ENCODE data around the gene ASPG.

ASPG gene

GRCh38 chr14:104138718-104139459 lies 53.4 kb downstream of the ASPG start:
- DNase-seq = no peak

DNA sequence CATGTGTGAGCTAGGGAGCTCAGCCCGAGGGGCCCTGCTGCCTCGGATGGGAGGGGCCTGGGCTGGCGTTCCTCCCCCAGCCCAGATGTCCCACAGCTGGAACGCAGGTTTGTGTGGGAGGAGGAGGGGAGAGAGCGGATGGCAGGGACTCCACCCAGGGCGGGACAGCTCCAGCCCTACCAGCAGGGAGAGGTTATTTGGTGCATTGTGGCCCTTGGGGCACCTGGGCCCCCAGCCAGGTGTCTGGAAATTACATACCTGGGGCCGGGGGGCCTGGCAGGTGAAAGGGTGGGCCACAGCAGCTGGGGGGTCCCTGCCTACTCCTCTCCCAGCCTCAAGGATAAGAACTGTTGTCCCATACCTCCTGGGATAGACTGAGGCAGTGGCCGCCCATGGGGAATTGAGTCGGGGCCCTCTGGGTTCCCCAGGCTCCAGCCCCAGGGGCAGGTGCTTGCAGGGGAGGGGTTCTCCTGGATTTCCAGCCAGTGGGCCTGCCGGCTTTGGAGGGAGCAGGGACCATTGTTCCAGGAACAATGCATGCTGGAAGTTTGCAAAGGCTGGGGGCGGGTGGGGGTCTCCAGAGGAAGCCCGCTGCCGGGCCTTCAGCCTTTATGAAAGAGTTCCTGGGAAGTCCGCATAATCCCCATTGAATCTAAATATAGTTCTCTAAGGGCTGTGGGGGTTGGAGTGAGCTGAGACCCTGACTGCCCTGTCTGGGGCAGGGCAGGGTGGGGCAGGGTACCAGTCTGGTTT lies 54.1 kb downstream of the ASPG start:
- no peak for DNase-seq

GRCh38 chr14:104140213-104140462 lies 54.6 kb downstream of the ASPG start:
- DNase-seq = no peak

DNA sequence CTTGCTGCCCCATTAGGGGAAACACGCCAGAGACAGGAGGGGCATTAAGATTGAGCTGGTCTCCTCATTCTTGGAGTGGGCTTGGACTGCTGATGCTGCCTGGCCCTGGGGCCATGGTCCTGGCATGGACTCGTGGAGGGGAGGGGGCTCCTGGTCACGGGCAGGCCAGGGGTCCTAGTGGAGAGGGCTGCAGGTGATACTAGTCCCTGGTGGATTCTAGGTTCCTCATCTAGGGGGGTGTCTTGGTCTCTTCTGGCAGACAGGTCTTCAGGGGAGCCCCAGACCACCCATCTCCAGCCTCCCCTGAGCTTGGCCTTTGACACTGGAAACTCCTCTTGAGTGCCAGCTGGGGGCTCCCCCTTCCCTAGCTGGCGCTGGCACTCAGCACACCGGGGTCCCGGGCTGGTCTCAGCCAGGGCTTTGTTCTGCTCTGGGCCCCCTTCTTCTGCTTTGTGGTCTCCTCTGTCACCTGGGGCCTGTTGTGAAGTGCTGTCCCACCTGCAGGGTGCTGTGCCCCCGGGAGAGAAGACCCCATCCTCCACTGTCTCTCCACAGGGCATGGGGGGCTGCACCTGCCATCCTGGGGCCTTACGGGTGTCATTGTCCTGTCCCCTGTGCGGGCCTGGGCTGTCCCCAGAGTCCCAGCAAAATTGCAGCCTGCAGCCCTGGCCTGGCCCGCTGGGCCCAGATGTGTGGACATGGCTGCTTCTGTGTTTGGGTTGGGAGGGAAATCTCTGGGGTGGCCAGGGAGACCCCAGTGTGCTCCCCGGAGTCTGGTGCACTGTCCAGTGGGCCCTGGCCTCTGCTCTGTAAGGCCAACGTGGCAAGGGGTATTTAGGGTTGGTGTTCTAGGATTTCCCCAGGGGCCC lies 55.2 kb downstream of the ASPG start:
- DNase-seq = no peak

DNA sequence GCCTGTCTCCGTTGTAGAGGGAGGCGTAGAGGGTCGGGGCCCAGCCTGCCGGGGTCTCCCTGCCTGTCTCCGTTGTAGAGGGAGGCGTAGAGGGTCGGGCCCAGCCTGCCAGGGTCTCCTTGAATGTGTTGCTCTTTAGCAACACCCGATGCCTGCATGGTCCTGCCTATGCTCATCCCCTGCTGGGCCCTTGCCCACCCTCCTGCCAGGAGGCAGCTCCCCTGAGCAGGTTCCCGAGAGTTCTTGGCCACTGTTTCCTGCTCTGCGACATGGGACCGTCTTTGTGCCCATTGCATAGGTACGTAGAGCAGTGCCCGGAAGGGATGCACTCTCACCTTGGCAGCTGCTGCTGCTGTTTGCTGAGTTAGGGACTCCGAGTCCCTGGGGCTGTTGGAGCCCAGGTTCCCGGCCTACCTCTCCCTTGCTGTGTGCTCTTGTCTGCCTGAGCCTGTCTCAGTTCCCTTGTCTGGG lies 56.2 kb downstream of the ASPG start:
- no peak for DNase-seq

- no peak for DNase-seq
Measured at GRCh38 chr14:104142136-104142945, 56.8 kb downstream of the ASPG start.

- no peak for DNase-seq
Measured at GRCh38 chr14:104142946-104143470, 57.5 kb downstream of the ASPG start.

DNA sequence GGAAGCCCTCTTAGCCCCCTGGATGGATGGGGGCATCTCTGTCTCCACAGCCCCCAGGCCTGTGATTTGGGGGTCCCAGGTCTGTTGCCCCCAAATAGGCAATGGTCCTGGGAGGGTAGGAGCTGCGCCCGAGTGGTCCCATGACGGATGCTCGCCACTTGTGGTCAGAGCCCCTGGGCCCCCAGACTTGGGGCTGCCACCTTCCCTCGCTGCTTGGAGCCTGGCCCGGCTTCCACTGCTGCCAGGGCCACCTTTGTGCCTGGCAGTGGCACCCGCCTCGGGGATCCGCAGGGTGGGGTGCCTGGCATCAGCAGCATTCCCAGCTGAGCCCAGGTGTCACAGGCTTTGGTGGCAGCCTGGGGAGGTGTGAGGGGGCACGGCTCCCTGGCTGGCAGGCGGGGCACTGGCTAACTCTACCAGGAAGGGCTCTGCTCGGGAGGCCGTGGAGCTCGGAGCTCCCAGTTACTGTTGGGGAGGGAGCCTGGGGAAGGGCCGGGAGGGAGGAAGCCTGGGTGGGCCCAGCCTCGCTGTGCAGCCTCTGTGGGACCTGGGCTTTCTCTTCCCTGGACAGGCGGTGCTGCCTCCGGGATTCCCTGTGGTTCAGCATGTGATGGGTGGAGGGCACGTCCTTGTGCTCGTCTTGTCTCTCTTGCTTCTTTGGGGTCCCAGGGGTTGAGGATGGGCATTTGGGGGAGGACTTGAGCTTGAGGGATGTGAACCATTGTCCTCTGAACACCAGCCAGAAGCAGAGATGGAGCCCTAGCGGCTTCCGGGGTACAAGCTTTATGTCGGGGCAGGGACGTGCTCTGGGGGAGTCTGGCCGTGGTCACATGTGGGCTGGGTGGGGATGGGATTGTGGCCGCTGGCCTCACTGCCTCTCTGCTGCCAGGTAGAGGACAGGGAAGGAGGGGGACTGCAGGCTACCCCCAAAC lies 58.3 kb downstream of the ASPG start:
- no peak for DNase-seq

- no peak for DNase-seq
Measured at GRCh38 chr14:104144453-104144790, 58.9 kb downstream of the ASPG start.

- DNase-seq = no peak
Measured at GRCh38 chr14:104144911-104145825, 59.7 kb downstream of the ASPG start.

GRCh38 chr14:104145826-104146601 lies 60.5 kb downstream of the ASPG start:
- DNase-seq = no peak

- no peak for DNase-seq
Measured at GRCh38 chr14:104146651-104147345, 61.3 kb downstream of the ASPG start.

- DNase-seq = no peak
Measured at GRCh38 chr14:104147346-104148125, 62.0 kb downstream of the ASPG start.

DNA sequence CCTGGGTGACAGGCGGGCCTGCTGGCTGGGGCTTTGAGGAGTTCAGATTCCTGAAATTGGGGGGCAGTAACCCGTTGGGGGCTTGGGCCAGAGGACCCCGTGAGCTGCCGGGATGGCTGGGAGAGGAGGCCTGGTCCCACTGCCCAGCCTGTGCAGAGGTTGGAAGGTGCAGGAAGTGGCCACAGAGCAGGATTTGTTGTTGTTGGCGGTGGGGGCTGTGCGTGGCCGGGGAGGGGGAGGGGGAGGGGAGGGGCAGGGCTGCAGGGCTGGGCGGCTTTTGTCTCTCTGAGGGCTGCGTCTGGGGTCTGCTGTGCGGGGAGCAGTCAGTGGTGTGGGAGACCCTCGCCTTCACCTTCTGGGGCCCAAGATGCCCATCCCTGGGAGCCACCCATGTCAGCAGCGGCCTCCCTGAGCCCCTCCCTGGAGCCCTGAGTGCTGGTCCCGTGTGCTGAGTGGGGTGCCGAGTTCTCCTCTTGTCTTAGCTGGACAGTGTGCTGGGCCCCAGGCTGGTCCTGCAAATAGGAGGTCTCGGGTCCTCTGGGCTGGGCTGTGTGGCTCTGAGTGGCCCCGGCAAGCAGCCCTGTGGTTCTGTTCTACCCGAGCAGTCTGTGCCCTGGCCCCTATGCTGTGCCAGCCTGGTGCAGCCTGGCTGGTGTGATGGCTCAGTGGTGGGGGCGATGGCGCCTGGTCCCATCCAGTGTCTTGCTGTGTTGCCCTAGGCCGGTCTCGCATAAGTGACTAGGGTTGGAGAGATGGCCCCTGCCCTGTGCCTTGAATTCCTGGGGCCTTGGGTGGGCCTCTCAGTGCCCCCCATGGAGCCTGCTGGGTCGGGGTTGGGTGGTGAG lies 63.2 kb downstream of the ASPG start:
- DNase-seq = no peak

GRCh38 chr14:104149278-104149595 lies 63.7 kb downstream of the ASPG start:
- no peak for DNase-seq

- DNase-seq = no peak
Measured at GRCh38 chr14:104149617-104150135, 64.2 kb downstream of the ASPG start.
